GM20431 (cell line): ENCODE data around the gene CSNK1E.

Experiments
- in situ Hi-C: fragments of 300-500 bp; cut with MseI, MboI; formaldehyde crosslinking; loops from one replicate; pipeline ENCODE4 v1.15.0; 2020; ENCODE audit warnings: low sequenced_read_pairs; ENCODE audit not compliant: unreplicated experiment

CSNK1E gene

GRCh38 chr22:38257650-38258250, 59.5 kb downstream of the CSNK1E start:
- in situ Hi-C loops: no loop called here

- in situ Hi-C loops: no loop called here
These were observed 60.1 kb downstream of the CSNK1E start for GRCh38 chr22:38257181-38257580.

- in situ Hi-C loops: no loop called here
These were observed 61.5 kb downstream of the CSNK1E start for GRCh38 chr22:38255697-38256096.

GRCh38 chr22:38251341-38251692, 65.9 kb downstream of the CSNK1E start:
- in situ Hi-C loops: no loop called here

GRCh38 chr22:38250643-38251340, 66.4 kb downstream of the CSNK1E start:
- in situ Hi-C loops: no loop called here

- in situ Hi-C loops: no loop called here
These were observed 67.2 kb downstream of the CSNK1E start for GRCh38 chr22:38249803-38250642.

- in situ Hi-C loops: no loop called here
These were observed 67.9 kb downstream of the CSNK1E start for GRCh38 chr22:38249301-38249700.

GRCh38 chr22:38248280-38248679, 69.0 kb downstream of the CSNK1E start:
- in situ Hi-C loops: no loop called here

- in situ Hi-C loops: no loop called here
These were observed 69.5 kb downstream of the CSNK1E start for GRCh38 chr22:38247713-38248112.

GRCh38 chr22:38246692-38247091, 70.5 kb downstream of the CSNK1E start:
- in situ Hi-C loops: no loop called here

GRCh38 chr22:38246046-38246658, 71.1 kb downstream of the CSNK1E start:
- in situ Hi-C loops: no loop called here

- in situ Hi-C loops: no loop called here
These were observed 73.1 kb downstream of the CSNK1E start for GRCh38 chr22:38244106-38244505.

GRCh38 chr22:38243007-38243765, 74.0 kb downstream of the CSNK1E start:
- in situ Hi-C loops: no loop called here

- in situ Hi-C loops: no loop called here
These were observed 76.4 kb downstream of the CSNK1E start for GRCh38 chr22:38240734-38241252.
